Keratinocyte (primary cell): ENCODE data around the gene EMC10.

Experiments
- EZH2 ChIP-seq: IDR thresholded peaks from one replicate; pipeline ENCODE4 v1.6.1; 2012; ENCODE audit warnings: inconsistent platforms, mild to moderate bottlenecking, low read length, moderate library complexity
- TF ChIP-seq, protein P1 (sequence below), 3 experiments: IDR thresholded peaks in 1 of 3; conservative IDR thresholded peaks in 1 of 3; optimal IDR thresholded peaks in 1 of 3; 2 replicates in 2 of 3; 3 replicates in 1 of 3; pipeline versions ENCODE3 to v1.5.1; 2011; ENCODE audit warnings: low read length in 3 of 3, mild to moderate bottlenecking in 3 of 3, moderate library complexity in 2 of 3, control low read depth in 1 of 3, inconsistent platforms in 1 of 3; ENCODE audit not compliant: insufficient read depth in 2 of 3; ENCODE audit errors: extremely low read depth in 1 of 3

DNA sequence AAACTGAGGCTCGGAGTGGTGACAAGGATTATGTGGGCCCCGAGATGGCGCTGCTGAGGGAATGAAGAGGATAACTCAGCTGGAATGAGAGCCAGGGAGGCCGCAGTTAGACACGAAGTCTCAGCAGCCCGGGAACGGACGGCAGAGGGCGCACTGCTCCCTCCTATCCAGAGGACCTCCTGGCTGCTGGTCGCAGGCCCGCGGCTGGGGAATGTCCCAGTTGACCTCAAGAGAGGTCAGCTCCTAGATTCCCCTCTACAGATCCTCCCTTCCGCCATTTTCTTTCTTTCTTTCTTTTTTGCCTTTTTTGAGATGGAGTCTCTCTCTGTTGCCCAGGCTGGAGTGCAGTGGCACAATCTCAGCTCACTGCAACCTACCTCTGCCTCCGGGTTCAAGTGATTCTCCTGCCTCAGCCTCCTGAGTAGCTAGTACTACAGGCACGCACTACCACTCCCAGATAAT lies 61.5 kb downstream of the EMC10 start:
- TF ChIP-seq, protein P1, sequence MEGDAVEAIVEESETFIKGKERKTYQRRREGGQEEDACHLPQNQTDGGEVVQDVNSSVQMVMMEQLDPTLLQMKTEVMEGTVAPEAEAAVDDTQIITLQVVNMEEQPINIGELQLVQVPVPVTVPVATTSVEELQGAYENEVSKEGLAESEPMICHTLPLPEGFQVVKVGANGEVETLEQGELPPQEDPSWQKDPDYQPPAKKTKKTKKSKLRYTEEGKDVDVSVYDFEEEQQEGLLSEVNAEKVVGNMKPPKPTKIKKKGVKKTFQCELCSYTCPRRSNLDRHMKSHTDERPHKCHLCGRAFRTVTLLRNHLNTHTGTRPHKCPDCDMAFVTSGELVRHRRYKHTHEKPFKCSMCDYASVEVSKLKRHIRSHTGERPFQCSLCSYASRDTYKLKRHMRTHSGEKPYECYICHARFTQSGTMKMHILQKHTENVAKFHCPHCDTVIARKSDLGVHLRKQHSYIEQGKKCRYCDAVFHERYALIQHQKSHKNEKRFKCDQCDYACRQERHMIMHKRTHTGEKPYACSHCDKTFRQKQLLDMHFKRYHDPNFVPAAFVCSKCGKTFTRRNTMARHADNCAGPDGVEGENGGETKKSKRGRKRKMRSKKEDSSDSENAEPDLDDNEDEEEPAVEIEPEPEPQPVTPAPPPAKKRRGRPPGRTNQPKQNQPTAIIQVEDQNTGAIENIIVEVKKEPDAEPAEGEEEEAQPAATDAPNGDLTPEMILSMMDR (optimal IDR thresholded peaks at IDR 0.05 in 1 of 3, IDR thresholded peaks at IDR 0.05 in 1 of 3, conservative IDR thresholded peaks at IDR 0.05 in 1 of 3; ENCODE audit: extremely low read depth in 1 of 3, insufficient read depth in 2 of 3, low read length in 3 of 3): peak; percentile 76 to 97 (median 94)
- no peak for TF ChIP-seq EZH2
